Testis (tissue), 3 donors: ENCODE measurements around the gene TSC22D3. TPM values are rescaled to one million over a fixed set of nuclear protein-coding genes. Genes with fewer than 3 reads are reported as not detected.
A peak's percentile ranks its signal among the peaks of the same experiment; 100 is the strongest.

ENCODE experiments used
- DNase-seq: peaks from one replicate; pipeline ENCODE4 v3.0.0-alpha.2; 2019
- H3K27ac ChIP-seq, 2 donors: fragments of 200-600 bp; sonication (generic); one replicate each; pipeline ENCODE4 v1.5.1; 2019
- H3K27me3 ChIP-seq: fragments of 200-600 bp; sonication (generic); one replicate; pipeline ENCODE4 v1.5.1; 2019
- H3K36me3 ChIP-seq: fragments of 200-600 bp; sonication (generic); one replicate; pipeline ENCODE4 v1.5.1; 2017; ENCODE audit warnings: low read depth; ENCODE audit errors: missing control alignments
- H3K4me1 ChIP-seq: fragments of 200-600 bp; sonication (generic); one replicate; pipeline ENCODE4 v1.5.1; 2019
- H3K4me3 ChIP-seq, 2 donors: fragments of 200-600 bp; sonication (generic); one replicate each; pipeline ENCODE4 v1.5.1; 2017 to 2019
- H3K9me3 ChIP-seq: fragments of 200-600 bp; sonication (generic); one replicate; pipeline ENCODE4 v1.5.1; 2017
- CTCF ChIP-seq, 3 experiments: fragments of 450-650 bp in 2 of 3; fragments of 200-600 bp in 1 of 3; sonication (generic) in 1 of 3; IDR thresholded peaks; one replicate each; pipeline ENCODE4 v1.5.1; 2016 to 2019; ENCODE audit warnings: antibody characterized with exemption in 3 of 3, mild to moderate bottlenecking in 2 of 3, moderate library complexity in 1 of 3
- POLR2A ChIP-seq: fragments of 450-650 bp; IDR thresholded peaks from one replicate; pipeline ENCODE4 v1.6.1; 2017; ENCODE audit warnings: antibody characterized with exemption, mild to moderate bottlenecking, moderate library complexity
- WGBS, 2 donors: methylation state at CpG; one replicate each; pipeline ENCODE4 v1.1.5; 2018; 5-methylcytosine and 5-hydroxymethylcytosine counted together
- intact Hi-C: fragments of 100-400 bp; cut with DNase I; formaldehyde crosslinking; loops from one replicate; pipeline ENCODE4 v1.15.1; 2023; ENCODE audit warnings: low total_unique reads
- polyA plus RNA-seq: library from polyadenylated mRNA; stranded (reverse); fragments of 350-450 nt; fragmentation: Illumina TruSeq; extraction: RNeasy Lipid Tissue Mini Kit (QIAGEN cat#74804); gene quantifications from one replicate; pipeline ENCODE4 v1.2.3, GENCODE V29; 2014; ENCODE audit warnings: low read depth, low replicate concordance; ENCODE audit not compliant: insufficient read depth
- total RNA-seq, 2 donors: library from RNA; depleted of rRNA; stranded (reverse); fragments of >200 nt; gene quantifications; one replicate each; pipeline ENCODE4 v1.2.3, GENCODE V29; 2016

The TSC22D3 gene
- total and polyA plus RNA-seq, 3 donors from 2014 or later = 65.5 to 123 (median 98.4) TPM

- H3K4me1 ChIP-seq = peaks cover 15% of the 10 kb centered on the region
- intact Hi-C loops = loop anchor here (10.0 kb wide), 1 partner anchor 61 kb away; the partner anchor contains the start of genes NCBP2L and TSC22D3
- H3K27me3 ChIP-seq = no peaks in the 10 kb centered on the region
- no peaks in the 10 kb centered on the region for H3K9me3 ChIP-seq
- no peak for TF ChIP-seq POLR2A
- TF ChIP-seq CTCF (IDR thresholded peaks at IDR 0.05) = no peak
- no peak overlapping the region for H3K4me3 ChIP-seq
- no peaks in the 10 kb centered on the region for H3K36me3 ChIP-seq
- no peak for DNase-seq
- WGBS, 2 donors = 72 to 79% methylated on average over 7 to 9 of the region's 9 CpGs
- H3K27ac ChIP-seq = peak overlapping the region; percentile 86 to 88
Measured at GRCh38 chrX:107713543-107714205, 61.9 kb downstream of the TSC22D3 start.

- DNase-seq = peak; percentile 18
- TF ChIP-seq CTCF (IDR thresholded peaks at IDR 0.05) = no peak
- no peak for TF ChIP-seq POLR2A
- Histone ChIP-seq H3K27ac (peak overlapping the region in 1 of 2 donors; percentile 88), H3K9me3 (no peaks in the 10 kb centered on the region), H3K4me1 (peaks cover 15% of the 10 kb centered on the region), H3K27me3 (no peaks in the 10 kb centered on the region), H3K4me3 (no peak overlapping the region), H3K36me3 (no peaks in the 10 kb centered on the region)
- intact Hi-C loops = loop anchor here (10.0 kb wide), 1 partner anchor 62 kb away; the partner anchor contains the start of genes NCBP2L and TSC22D3
- WGBS, 2 donors = 77 to 81% methylated on average over 2 of the region's 2 CpGs
Measured at GRCh38 chrX:107713203-107713542, 62.4 kb downstream of the TSC22D3 start.

- 86 to 87% methylated on average over 12 to 13 of the region's 13 CpGs for WGBS, 2 donors
- TF ChIP-seq POLR2A (no peak), CTCF (IDR thresholded peaks at IDR 0.05) (no peak)
- DNase-seq = peak; percentile 18
- H3K36me3 ChIP-seq = no peaks in the 10 kb centered on the region
- H3K27ac ChIP-seq = peak overlapping the region in 1 of 2 donors; percentile 88
- H3K4me1 ChIP-seq = peaks cover 14% of the 10 kb centered on the region
- H3K27me3 ChIP-seq = no peaks in the 10 kb centered on the region
- no peak overlapping the region for H3K4me3 ChIP-seq
- H3K9me3 ChIP-seq = no peaks in the 10 kb centered on the region
- intact Hi-C loops = loop anchor here (10.0 kb wide), 1 partner anchor 62 kb away; the partner anchor contains the start of genes NCBP2L and TSC22D3
Measured at GRCh38 chrX:107712231-107713202, 63.1 kb downstream of the TSC22D3 start.

GRCh38 chrX:107711521-107712181, 63.9 kb downstream of the TSC22D3 start:
- intact Hi-C loops = loop anchor here (10.0 kb wide), 1 partner anchor 63 kb away; the partner anchor contains the start of genes NCBP2L and TSC22D3
- Histone ChIP-seq H3K36me3 (no peaks in the 10 kb centered on the region), H3K27me3 (no peaks in the 10 kb centered on the region), H3K27ac (peak overlapping the region in 1 of 2 donors; percentile 88), H3K9me3 (no peaks in the 10 kb centered on the region), H3K4me1 (peaks cover 11% of the 10 kb centered on the region), H3K4me3 (no peak overlapping the region)
- TF ChIP-seq CTCF (IDR thresholded peaks at IDR 0.05) (no peak), POLR2A (no peak)
- WGBS, 2 donors = 50 to 75% methylated on average over 2 to 5 of the region's 5 CpGs
- no peak for DNase-seq
